Ishikawa (cell line): ENCODE results near the gene ALB.

Experiments
- CEBPB ChIP-seq: IDR thresholded peaks from 2 replicates; pipeline ENCODE4 v1.6.1; 2012
- CREB1 ChIP-seq: IDR thresholded peaks from 2 replicates; pipeline ENCODE4 v1.6.1; 2012; ENCODE audit warnings: low read depth
- EGR1 ChIP-seq: IDR thresholded peaks from 2 replicates; pipeline ENCODE4 v1.6.1; 2012
- EP300 ChIP-seq: IDR thresholded peaks from 2 replicates; pipeline ENCODE4 v1.6.1; 2012; ENCODE audit warnings: borderline replicate concordance
- FOXM1 ChIP-seq: IDR thresholded peaks from 2 replicates; pipeline ENCODE4 v1.6.1; 2012; ENCODE audit warnings: low read depth, borderline replicate concordance
- NFIC ChIP-seq: IDR thresholded peaks from 2 replicates; pipeline ENCODE4 v1.6.1; 2012
- RAD21 ChIP-seq: IDR thresholded peaks from 2 replicates; pipeline ENCODE4 v1.6.1; 2012; ENCODE audit warnings: low read depth
- TAF1 ChIP-seq: IDR thresholded peaks from 2 replicates; pipeline ENCODE4 v1.6.1; 2012; ENCODE audit warnings: low read depth, mild to moderate bottlenecking
- TCF12 ChIP-seq: IDR thresholded peaks from 2 replicates; pipeline ENCODE4 v1.6.1; 2012; ENCODE audit warnings: low read depth
- TEAD4 ChIP-seq: IDR thresholded peaks from 2 replicates; pipeline ENCODE4 v1.6.1; 2012
- YY1 ChIP-seq: IDR thresholded peaks from 2 replicates; pipeline ENCODE4 v1.6.1; 2012; ENCODE audit warnings: low read depth
- ZBTB7A ChIP-seq: IDR thresholded peaks from 2 replicates; pipeline ENCODE4 v1.6.1; 2012; ENCODE audit warnings: low read depth
- TF ChIP-seq, protein P1 (sequence below): IDR thresholded peaks from 2 replicates; pipeline ENCODE4 v1.6.1; 2012
- TF ChIP-seq, protein P2 (sequence below): IDR thresholded peaks from 2 replicates; pipeline ENCODE4 v1.6.1; 2012; ENCODE audit warnings: low read depth, mild to moderate bottlenecking
- TF ChIP-seq, protein P3 (sequence below): IDR thresholded peaks from 2 replicates; pipeline ENCODE4 v1.6.1; 2012

The ALB gene

DNA sequence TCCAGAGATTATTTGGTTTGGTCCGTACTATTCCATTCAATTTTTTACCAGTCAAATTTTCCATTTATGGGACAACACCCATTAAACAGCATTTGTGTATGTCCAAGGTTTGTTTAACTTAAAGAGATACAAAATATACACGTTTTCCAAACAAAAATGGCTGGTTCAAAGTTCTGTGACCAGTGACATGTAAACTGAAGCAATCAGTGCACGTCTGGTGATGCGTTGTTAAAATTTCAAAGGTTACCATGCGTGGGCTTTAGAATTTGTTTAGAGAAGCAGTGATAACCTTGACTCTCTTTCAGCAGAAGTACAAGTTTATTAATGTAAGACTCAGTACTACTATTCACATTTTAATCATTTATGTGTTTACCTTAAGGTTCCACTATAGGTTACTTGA, 25.2 kb upstream of the ALB start:
- TF ChIP-seq RAD21 (no peak), YY1 (no peak), CEBPB (no peak), EGR1 (no peak), FOXM1 (no peak), CREB1 (no peak), TAF1 (no peak), TCF12 (no peak), NFIC (no peak), TEAD4 (no peak), ZBTB7A (no peak)
- TF ChIP-seq, protein P1, sequence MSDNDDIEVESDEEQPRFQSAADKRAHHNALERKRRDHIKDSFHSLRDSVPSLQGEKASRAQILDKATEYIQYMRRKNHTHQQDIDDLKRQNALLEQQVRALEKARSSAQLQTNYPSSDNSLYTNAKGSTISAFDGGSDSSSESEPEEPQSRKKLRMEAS = no peak
- TF ChIP-seq, protein P2, sequence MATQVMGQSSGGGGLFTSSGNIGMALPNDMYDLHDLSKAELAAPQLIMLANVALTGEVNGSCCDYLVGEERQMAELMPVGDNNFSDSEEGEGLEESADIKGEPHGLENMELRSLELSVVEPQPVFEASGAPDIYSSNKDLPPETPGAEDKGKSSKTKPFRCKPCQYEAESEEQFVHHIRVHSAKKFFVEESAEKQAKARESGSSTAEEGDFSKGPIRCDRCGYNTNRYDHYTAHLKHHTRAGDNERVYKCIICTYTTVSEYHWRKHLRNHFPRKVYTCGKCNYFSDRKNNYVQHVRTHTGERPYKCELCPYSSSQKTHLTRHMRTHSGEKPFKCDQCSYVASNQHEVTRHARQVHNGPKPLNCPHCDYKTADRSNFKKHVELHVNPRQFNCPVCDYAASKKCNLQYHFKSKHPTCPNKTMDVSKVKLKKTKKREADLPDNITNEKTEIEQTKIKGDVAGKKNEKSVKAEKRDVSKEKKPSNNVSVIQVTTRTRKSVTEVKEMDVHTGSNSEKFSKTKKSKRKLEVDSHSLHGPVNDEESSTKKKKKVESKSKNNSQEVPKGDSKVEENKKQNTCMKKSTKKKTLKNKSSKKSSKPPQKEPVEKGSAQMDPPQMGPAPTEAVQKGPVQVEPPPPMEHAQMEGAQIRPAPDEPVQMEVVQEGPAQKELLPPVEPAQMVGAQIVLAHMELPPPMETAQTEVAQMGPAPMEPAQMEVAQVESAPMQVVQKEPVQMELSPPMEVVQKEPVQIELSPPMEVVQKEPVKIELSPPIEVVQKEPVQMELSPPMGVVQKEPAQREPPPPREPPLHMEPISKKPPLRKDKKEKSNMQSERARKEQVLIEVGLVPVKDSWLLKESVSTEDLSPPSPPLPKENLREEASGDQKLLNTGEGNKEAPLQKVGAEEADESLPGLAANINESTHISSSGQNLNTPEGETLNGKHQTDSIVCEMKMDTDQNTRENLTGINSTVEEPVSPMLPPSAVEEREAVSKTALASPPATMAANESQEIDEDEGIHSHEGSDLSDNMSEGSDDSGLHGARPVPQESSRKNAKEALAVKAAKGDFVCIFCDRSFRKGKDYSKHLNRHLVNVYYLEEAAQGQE = no peak
- TF ChIP-seq, protein P3, sequence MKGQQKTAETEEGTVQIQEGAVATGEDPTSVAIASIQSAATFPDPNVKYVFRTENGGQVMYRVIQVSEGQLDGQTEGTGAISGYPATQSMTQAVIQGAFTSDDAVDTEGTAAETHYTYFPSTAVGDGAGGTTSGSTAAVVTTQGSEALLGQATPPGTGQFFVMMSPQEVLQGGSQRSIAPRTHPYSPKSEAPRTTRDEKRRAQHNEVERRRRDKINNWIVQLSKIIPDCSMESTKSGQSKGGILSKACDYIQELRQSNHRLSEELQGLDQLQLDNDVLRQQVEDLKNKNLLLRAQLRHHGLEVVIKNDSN = no peak

DNA sequence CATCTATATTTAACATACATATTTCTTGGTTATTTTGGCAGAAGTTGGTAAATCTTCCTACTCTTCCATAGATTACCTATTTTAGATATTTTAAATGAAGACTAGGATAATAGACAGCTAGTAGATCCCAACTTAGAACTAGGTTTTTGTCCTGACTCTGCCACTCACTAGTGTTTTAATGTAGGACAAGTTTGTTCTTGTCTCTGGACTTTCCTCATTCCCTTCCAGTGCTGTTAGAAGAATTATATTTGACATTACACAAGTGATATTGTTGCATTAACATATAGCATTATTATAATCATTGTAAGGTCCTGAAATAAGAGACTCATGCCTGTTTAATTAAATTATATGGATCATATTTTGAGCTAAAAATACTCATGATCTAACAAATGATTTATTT, 24.1 kb upstream of the ALB start:
- TF ChIP-seq FOXM1 (no peak), TCF12 (no peak), NFIC (no peak), YY1 (no peak), CEBPB (no peak), EP300 (no peak)
- TF ChIP-seq, protein P1 = no peak
- TF ChIP-seq, protein P3 = no peak
- TF ChIP-seq, protein P2 = no peak

DNA sequence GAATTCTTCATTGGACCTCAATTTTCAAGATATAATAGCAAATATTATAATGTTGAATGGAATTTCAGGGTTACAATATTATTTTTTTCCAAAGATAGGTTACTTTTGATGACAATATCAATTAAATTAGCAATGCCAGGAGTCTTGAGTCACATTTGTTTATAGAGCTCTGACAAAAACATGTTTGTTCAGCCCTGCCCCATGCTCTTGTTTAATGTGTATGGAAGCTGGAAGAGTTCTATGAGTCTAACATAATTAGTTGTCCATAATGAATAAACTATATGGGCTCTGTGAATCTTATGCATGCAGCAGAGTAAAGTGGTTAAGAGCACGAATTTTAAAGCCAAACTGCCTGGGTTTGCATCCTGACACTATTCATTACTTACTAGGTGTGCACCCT, 22.9 kb upstream of the ALB start:
- no peak for TF ChIP-seq EP300
- no peak for TF ChIP-seq TEAD4
- TF ChIP-seq CEBPB = no peak
- TF ChIP-seq ZBTB7A = no peak
- TF ChIP-seq YY1 = no peak
- TF ChIP-seq, protein P2 = no peak
- TF ChIP-seq, protein P3 = no peak
- TF ChIP-seq, protein P1 = no peak
- TF ChIP-seq RAD21 = no peak
- no peak for TF ChIP-seq EGR1
- no peak for TF ChIP-seq NFIC
- no peak for TF ChIP-seq CREB1
- TF ChIP-seq FOXM1 = no peak
- no peak for TF ChIP-seq TCF12
- TF ChIP-seq TAF1 = no peak

DNA sequence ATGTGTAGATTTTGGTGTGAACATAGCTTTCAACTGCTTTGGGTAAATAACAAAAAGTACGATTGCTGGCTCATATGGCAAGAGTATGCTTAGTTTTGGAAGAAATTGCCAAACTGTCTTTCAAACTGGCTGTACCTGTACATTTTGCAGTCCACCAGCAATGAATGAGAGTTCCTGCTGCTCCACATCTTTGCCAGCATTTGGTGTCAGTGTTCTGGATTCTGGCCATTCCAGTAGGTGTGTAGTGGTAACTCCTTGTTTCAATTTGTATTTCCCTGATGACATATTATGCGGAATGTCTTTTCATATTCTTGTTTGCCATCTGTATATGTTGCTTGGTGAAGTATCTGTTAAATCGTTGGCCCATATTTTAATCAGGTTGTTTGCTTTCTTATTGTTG, 20.6 kb upstream of the ALB start:
- no peak for TF ChIP-seq EP300
- TF ChIP-seq TCF12 = no peak
- TF ChIP-seq TEAD4 = no peak
- no peak for TF ChIP-seq RAD21
- no peak for TF ChIP-seq CEBPB
- TF ChIP-seq NFIC = no peak
- TF ChIP-seq, protein P1 = no peak
- TF ChIP-seq FOXM1 = no peak
- TF ChIP-seq CREB1 = no peak
- TF ChIP-seq EGR1 = no peak
